Activated CD4-positive, alpha-beta T cell treated with anti-CD3 and anti-CD28 coated beads for 1 hour (primary cell): Measurements from ENCODE around the gene NKD1.

Experiments
- DNase-seq: peaks from one replicate; pipeline ENCODE4 v3.0.0-alpha.2; 2020

NKD1 gene

DNA sequence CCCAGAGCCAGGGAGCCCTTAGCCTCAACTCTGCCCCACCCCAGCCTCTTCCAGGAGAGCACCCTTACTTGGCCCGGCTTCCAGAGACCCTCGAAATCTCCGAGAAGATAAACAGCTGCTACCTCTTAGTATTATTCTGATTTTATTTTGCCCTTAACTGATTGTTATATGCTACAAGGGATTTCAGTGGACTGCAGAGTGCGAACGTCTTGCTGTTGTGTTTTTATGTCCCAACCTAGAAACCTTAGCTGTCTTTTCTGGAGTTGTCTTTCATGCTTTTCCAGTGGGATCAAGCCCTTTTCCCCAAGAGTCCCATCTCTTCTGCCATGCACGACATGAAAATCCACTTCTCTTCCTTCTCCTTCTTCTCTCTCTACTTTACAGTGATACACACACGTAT, 85.9 kb downstream of the NKD1 start:
- DNase-seq = no peak

DNA sequence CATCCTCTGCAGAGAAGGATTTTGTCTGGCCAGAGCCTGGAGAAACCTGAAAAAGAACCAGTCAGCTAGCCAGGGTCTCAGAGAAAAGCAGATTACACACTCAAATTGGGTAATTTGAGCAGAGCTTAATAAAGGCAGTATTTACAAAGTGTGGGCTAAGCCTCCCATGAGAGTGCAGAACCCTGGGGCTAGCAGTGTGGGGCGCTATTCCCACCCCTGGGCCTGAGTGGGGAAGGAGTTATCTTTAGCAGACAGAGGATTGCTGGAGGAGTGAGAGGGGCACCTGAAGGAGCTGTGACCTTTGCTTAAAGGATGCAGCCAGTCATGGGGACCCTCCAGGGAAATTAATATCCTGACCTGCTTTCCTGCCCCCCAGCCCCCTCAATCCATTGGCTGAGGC, 86.8 kb downstream of the NKD1 start:
- DNase-seq = no peak

DNA sequence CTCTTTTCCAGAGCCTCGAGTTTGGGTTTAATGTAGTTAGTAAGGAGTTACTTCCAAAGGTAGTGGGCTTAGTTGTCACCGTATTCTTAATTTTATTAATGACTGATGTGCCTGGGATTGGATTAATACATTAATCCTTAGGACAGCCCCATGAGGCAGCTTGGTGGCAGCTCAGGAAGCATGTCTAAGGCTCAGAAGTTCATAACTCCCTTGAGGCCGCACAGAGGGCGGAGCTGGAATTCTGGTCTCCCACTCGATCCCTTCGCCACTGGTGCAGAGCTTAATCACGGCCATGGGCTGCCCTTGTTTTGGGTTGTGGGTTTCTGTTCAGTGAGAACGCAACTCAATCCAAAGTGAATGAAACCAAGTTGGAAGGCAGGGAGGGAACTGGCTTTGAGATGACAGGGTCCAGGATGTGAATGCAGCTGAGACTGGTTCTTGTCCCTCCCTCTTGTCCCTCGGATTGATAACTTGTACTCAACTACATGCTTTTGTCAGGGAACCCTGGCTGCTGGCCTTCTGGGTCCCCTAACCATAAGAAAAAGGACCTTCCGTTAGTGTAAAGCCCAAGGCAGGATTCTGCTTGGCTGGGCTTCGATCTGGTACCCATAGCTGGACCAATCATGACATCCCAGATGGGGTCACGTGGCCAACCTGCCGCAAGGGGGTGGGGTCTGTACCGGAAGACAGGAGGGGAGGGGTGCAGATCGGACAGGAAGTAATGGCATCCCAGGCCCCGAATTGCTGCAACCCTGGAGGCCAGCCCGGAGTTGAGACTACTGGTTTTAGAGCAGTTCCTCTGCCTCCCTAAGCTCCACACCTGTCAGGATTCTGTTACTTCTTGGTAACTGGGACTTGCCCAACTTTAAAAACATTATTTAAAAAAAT, 87.6 kb downstream of the NKD1 start:
- no peak for DNase-seq

DNA sequence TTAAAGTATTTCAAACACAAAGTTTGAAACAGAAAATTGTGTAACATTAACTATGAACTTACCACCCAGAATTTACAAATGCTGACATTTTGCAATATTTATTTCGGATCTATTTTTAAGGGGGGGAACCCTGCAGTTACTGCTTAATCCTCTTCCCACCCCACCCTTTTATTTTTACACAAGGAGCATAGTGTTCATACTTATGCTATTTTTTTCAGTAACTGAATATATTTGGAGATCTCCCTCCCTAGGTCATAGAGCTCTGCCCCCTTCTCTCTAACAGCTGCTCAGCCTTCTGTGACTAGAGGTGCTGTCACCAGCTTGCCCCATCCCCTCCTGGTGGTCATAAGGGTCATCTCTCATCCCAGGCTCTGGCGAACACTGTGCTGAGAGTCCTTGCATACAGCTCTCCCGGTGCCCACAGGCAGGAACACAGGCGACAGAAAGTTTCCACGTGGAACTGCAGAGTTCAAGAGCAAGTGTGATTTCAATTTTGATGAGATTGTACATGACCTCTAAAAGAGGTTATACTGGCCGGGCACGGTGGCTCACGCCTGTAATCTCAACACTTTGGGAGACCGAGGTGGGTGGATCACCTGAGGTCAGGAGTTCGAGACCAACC, 88.7 kb downstream of the NKD1 start:
- no peak for DNase-seq

DNA sequence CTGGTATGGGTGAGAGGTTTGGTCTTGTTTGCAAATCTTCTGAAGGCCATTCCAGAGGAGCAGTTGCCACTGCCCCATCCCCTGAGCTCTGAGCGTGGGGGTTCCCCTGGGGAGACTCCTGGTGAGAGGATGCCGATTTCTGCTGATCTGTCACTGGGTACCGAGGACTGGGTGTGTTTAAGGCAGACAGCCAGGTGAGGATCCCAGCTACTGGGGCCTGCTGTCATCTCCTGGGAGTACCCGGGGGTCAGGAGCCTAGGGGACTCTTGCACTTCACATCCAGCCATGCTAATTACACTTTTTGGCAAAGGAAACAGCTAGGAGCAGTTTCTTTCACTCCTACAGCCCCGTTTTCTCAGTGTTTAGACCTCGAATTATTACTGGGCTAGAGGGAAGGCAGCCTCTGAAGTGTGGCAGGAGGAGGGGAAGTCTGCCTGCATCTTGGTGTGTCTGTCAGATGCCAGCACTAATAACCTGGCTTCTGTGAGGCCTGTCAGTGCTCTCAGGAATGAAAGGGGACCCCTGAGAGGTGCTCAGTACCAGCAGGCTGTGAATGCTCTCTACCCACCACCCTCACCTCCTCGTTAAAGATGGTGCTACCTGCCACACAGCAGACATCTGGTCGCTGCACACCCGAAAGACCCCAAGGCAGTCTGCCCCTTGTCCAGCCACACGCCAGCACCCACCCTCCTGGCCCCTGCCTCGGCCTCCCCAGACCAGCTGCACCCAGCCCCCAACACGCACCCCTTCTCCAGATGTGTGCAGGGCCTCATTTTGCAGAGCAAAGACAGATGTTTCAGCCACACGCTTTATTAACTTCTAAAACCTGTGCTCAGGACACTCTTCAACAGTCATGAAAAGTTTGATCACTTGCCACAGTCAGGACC, 89.8 kb downstream of the NKD1 start:
- DNase-seq = no peak

DNA sequence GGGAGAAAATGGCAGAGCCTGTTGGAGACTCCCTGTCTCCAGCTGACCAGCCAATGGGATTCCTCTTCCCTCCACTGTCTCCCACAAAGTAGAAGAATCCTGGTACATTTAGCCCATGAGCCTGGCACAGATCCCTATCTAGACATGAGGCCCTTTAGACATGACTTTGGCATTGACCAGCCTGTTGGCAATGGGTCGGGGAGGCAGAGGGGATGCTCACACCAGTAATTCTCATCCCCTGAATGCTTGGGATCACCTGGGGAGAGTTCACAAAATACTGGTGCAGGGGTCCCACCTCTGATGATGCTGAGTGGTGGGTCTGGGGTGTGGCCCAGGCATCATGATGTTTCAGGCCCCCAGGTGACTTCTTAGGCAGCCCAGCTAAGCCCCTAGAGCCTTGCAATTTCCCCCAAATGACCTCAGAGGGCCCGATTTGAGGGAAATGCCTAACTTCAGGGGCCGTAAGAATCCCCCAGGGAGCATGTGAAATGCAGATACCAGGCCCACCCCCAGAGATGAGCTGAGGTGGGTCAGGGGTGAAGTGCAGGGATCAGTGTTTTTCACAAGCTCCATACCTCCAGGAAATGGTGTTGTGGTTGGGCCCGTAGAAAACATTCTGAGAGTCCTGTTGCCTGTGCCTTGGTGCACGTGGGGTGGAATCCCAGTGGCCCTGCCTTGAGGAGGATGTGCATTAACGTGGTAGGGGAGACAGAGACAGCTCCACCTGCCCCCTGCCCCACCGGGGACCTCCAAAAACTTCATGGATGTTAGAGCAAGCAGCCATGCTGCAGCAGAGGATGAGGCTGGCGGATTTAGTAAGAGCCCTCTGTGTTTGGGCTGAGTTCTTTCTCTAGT, 90.8 kb downstream of the NKD1 start:
- DNase-seq = no peak

DNA sequence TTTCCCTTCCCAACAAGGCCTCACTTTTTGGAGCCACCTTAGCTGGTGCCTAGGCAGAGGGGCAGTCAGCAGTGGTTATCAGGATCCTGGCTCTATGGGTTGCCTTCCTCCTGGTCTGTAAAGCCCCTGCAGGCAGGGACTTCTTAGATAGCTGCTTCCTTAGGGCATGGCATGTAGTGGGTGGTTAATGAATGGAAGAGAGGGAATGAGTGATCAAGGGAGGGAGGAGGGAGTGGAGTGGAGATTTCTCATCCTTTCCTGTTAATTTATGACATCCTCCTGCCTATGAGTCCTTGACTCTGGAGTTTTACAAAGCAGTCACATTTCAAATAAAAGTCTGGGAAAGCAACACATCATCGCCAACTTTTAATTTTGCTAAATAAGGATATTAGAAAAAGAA, 92.2 kb downstream of the NKD1 start:
- DNase-seq = no peak

DNA sequence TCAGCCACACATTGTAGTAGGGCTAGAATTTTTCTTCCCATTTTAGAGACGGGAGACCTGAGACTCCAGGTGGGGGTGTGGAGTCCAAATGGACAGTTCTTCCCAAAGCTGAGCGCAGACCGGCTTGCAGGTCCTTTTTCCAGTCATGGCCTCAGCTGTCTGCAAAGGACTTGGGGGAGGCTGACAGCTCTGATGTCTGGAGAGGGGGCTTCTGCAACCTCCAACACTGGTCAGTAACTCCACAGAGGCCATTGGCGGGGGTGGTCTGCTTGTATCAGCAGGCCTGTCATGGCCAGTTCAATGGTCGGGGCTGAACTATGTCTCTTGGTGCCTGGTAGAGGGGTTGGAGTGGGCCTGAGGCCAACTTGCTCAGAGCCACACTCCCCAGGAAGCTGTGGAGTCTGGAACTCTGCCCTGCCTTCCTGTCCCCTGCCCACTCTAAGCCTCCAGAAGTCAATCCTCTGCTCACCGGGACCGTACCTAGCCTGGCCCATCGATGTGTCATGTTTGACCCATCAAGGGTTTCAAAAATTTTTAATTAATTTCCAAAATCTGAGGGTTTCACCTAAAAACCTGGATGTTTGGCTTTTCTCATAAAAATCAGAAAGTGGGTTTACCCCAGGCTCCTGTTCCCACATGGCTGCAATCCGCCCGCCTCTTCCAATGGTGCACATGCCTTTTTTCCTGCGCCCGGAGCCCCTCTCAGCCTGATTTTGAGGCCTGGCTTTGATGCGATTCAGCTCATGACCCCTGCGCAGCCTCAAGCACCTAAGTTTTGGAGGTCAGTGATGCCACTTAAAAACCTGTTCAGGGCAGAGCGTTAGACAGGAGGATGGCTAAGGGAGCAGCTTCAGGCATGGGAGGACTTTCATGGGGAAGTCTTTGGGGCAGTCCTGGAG, 93.0 kb downstream of the NKD1 start:
- DNase-seq = no peak

DNA sequence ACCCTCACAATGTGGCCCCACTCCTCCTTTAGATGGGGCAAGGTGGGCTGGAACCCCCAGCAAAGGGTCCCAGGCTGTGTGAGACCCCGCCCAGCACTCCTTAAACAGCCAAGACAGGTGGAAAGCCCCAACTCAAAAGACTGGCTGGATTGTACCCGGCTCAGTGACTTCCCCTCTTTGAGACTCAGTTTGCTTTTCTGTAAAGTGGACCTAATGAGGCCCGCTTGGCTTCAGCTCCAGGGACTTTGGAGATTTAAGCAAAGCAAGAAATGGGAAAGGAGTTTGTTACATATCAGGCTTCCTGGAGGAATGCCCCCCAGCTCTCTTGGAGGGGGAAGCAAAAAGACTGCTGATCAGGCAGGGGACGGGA, 93.6 kb downstream of the NKD1 start:
- no peak for DNase-seq

DNA sequence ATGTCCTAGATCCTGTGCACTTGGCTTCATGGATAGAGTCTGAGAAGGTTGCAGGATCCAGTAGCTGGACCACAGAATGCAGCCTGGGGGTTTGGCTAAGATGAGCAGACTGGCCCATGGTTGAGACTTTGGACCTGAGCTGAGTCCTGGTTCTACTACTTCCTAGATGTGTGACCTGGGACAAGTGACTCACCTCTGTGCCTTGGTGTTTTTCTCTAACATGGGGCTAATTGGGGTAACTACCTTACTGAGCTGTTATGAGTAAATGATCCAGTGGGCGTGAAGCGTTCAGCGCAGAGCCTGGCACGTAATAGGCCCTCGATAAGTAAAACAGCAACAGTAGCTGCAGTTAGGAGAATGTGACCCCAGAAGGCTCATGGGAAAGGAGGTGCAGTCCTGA, 94.2 kb downstream of the NKD1 start:
- no peak for DNase-seq

DNA sequence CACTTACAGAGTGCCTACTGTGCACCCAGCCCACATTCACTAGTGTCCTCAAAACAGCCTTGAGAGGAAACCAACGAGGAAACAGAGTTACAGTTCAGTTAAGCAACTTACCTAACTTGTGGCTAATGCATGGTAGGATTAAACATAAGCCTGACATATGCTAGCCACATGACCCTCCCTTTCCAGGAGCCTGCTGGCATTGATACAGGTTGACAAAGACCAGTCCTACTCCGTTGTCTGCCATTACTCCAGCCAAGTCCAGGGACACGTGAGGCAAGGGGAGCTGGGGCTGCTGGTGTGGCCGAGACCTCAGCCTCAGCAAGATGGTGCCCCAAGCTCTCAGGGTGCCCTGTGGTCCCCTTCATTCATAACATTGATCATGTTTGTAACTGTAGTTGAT, 95.0 kb downstream of the NKD1 start:
- DNase-seq = no peak

DNA sequence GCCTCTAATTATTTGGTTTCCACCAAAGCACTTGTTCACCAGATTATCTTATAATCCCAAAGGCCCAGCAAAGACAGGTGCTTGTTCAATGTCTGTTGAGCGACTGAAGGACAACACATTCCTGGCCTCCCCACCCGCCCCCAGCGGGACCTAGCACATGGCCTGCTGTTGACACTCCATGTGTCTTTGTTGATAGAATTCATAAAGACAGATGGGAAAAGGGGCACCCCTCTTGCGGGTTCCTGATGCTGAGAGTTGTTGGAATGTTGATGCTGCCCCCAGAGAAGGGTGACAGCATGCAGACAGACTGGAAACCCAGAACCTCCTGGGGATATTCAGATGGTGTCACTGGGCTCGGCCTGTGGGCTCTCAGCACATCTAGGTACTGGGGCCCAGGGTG, 96.0 kb downstream of the NKD1 start:
- DNase-seq = no peak

DNA sequence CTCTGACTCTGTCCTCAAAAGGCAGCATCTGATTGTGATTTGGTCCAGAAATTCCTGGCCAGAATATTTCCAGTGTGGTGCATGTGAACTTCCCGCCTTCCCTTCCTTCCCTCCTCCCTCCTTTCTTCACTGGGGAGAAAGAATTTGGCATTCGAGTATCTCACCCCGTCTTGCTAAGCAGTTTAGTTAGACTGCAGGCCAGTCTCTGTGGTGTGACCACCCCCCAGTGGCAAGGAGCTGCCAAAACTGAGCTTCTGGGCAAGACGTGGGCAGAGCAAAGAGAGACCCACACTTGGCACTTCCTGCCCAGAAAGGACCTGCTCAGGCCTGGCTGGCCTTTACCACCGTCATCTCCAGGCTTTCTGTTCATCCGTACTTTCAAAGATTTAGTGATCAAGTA, 96.5 kb downstream of the NKD1 start:
- peak; percentile 32 for DNase-seq

DNA sequence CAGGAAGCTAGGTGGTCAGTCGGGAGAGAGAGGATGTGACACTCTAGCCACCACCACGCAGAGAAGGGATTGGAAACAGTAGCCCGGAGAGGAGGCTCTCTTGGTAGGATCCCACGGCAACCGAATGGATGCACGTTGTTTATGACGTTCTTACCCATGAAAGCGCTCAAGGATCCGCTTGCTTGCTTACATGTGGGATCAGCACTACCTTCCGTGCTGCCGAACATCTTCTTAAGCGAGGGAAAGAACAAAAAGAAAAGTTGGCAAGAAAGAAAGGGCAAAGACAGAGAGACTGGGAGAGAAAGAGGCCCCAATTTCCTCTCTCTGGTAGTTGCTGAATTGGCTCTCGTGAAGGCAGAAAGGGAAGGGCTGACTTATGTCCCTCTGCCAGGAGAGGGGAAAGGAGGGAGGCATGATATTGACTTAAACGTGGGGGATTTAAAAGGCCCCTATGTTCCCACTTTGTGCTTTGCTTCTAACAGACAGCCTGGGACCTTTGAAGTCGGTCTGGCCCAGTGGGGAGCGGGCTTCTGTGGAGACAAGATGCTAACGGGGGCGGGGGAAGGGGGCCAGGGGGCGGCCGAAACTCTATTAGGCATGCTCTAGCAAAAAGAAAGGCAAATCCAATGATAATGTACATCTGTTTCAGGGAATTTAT, 97.5 kb downstream of the NKD1 start:
- DNase-seq = no peak

DNA sequence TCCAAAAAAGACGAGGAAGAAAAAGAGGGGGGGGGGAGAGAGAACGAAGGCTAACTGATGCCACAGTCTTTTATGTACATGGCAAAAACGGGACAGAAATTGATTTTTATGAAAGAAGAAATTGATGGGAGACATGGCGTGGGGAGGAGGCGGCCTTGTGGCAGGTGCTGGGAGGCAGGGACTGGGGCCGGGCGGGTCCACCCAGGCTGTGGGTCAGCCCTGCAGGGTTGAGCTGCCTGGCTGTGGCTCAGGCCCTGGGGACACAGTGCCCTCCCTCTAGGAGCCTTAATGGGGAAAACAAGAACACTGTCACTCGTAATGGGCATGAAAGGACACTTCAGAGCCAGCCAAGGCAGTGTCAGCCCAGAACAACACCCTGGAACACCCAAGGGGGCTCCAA, 98.1 kb downstream of the NKD1 start:
- DNase-seq = no peak

DNA sequence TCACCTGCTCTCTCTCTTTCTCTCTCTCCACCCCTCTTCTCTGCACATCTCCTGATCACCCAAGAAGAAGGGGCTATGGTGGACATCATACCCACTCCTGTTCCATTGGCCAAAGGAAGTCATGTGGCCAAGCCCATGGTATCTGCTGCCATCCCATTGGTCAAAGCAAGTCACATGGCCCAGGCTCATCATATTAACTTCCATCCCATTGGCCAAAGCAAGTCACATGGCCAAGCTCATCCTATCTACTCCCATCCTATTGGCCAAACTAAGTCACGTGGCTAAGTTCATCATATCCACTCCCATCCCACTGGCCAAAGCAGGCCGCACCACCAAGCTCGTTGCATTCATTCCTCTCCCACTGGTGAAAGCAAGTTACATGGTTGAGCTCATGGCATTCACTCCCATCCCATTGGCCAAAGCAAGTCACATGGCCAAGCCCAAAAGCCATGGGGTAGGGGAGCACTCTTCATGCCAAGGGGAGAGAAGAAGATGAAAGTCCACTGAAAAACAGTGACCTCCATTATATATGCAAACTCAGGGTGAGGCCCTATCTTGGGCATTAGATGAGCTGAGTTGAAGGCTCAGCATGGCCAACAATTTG, 103.7 kb downstream of the NKD1 start:
- no peak for DNase-seq

DNA sequence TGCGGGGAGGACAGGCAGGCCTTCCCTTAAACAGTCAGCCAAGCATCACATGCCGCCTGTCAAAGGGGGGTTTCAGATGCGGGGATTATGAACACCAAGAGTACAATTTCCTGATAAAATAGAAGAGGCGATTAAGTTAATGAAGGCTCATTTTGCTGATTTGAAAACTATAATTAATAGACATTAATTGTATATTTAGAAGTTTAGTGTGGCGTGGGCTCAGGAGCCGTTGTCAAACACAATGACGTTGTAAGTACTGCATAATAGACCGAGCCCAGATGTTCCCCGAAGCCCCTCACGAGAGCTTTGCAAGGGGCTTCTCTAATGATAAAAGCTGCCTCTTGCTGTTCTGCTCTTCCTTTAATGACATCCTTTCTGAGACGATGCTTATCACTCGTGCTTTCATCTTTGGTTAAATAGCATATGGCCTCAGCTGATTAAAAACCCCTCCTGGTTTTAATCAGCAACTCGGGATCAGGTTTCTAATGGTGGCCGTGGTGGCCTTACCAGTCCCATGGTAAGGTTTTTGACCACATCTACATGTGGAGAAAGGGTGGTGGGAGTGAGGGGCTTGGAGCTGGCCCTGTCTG, 104.7 kb downstream of the NKD1 start:
- DNase-seq = no peak

DNA sequence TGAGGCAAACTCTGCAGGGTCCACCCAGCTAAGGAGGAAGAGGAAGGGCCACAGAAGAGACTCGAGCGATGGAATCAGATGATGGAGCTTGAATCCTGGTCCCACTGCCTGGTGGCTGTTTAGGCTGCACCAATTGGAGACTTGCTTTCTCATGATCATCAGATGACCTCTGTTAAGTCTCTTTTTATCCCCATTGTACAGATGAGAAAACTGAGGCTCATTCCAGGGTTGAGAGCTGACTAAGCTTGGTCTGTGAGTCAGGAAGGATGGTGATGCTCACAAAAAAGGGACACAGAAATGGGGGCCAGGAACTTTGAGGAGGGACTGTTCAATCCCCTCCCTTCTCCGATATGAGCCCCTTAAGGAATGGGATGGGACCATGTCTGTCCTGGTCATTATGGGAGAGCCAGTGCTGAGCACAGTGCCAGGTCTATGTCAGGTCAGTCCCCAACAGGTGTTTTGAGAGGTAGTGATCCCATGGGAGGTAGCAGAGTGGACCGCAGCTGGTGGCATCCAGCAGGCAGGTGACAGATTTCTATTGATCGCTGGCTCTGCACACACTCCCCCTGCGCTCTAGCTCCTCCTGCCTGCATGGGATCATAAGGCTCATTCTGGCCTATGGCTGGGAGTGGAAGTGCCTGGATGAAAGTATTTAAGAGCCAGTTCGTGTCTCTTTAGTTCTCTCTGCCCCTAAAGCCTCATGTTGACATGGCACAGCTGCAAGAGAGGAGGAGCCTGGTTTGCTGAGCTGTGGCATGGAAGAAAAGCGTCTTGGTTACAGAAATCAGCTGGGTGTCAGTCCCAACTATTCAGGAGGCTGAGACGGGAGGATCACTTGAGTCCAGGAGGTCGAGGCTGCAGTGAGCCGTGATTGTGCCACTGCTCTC, 105.7 kb downstream of the NKD1 start:
- no peak for DNase-seq

DNA sequence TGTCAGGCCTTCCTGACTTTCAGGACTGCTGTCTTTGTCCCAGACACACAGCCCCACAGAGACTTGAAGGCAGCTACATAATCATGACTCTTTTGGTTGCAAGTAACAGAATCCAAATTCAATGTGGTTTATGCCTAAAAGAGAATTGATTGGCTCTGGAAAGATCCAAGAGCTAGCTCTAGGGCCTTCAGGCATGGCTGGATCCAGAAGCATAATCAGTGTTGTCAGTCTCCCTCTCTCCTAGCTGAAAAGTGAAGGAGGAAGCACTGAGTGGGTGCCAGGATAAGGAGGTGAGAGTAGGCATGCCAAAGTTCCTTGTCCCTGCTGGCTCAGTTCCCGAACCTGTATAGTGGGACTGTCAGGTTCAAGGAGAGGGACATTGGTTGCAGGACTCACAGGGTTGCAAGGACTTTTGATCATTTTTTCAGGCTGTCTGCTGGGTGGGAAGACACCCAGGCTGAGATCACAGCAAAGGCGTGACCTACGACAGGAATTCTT, 107.4 kb downstream of the NKD1 start:
- DNase-seq = no peak
